WTC11 (cell line): ENCODE results near the gene IRS1.

Experiments used
- ATF3 ChIP-seq: sonication (generic); formaldehyde crosslinking; conservative IDR thresholded peaks from 2 replicates; pipeline ENCODE4 v1.8.1; 2022; ENCODE audit warnings: mild to moderate bottlenecking, missing genetic modification reagents
- CBFB ChIP-seq: sonication (generic); formaldehyde crosslinking; IDR thresholded peaks from 2 replicates; pipeline ENCODE4 v1.8.1; 2022; ENCODE audit warnings: mild to moderate bottlenecking, low read depth, missing genetic modification reagents
- CREB1 ChIP-seq: sonication (generic); formaldehyde crosslinking; IDR thresholded peaks from 2 replicates; pipeline ENCODE4 v1.8.0; 2023; ENCODE audit warnings: mild to moderate bottlenecking, missing genetic modification reagents
- FOXP1 ChIP-seq: sonication (generic); formaldehyde crosslinking; IDR thresholded peaks from 2 replicates; pipeline ENCODE4 v1.8.0; 2022; ENCODE audit warnings: missing genetic modification reagents, mild to moderate bottlenecking, moderate library complexity, borderline replicate concordance
- HMGXB4 ChIP-seq: sonication (generic); formaldehyde crosslinking; IDR thresholded peaks from 2 replicates; pipeline ENCODE4 v1.8.1; 2023; ENCODE audit warnings: mild to moderate bottlenecking, moderate library complexity, missing genetic modification reagents
- MAX ChIP-seq: sonication (generic); formaldehyde crosslinking; IDR thresholded peaks from 2 replicates; pipeline ENCODE4 v1.8.0; 2022; ENCODE audit warnings: mild to moderate bottlenecking, missing genetic modification reagents
- NR2C2 ChIP-seq: sonication (generic); formaldehyde crosslinking; IDR thresholded peaks from 2 replicates; pipeline ENCODE4 v1.8.0; 2022; ENCODE audit warnings: mild to moderate bottlenecking, missing genetic modification reagents
- SP1 ChIP-seq: sonication (generic); formaldehyde crosslinking; conservative IDR thresholded peaks from 2 replicates; pipeline ENCODE4 v1.8.1; 2022; ENCODE audit warnings: missing genetic modification reagents
- ZNF232 ChIP-seq: sonication (generic); formaldehyde crosslinking; IDR thresholded peaks from 2 replicates; pipeline ENCODE4 v1.8.0; 2022; ENCODE audit warnings: mild to moderate bottlenecking, missing genetic modification reagents
- ZNF671 ChIP-seq: fragments of 250-450 bp; sonication (Bioruptor Pico); IDR thresholded peaks from 2 replicates; pipeline ENCODE4 v1.8.0; 2021; ENCODE audit warnings: mild to moderate bottlenecking
- ZSCAN18 ChIP-seq: fragments of 250-450 bp; sonication (Bioruptor Pico); IDR thresholded peaks from 2 replicates; pipeline ENCODE4 v2.1.2; 2022; ENCODE audit warnings: mild to moderate bottlenecking, moderate library complexity
- TF ChIP-seq, protein P1 (sequence below): fragments of 200-600 bp; IDR thresholded peaks from 2 replicates; pipeline ENCODE4 v1.8.0; 2022; ENCODE audit warnings: antibody characterized with exemption
- TF ChIP-seq, protein P2 (sequence below): sonication (generic); formaldehyde crosslinking; IDR thresholded peaks from 2 replicates; pipeline ENCODE4 v1.8.0; 2023; ENCODE audit warnings: missing genetic modification reagents, mild to moderate bottlenecking, borderline replicate concordance
- TF ChIP-seq, protein P3 (sequence below): sonication (generic); formaldehyde crosslinking; IDR thresholded peaks from 2 replicates; pipeline ENCODE4 v1.8.0; 2022; ENCODE audit warnings: missing genetic modification reagents

DNA sequence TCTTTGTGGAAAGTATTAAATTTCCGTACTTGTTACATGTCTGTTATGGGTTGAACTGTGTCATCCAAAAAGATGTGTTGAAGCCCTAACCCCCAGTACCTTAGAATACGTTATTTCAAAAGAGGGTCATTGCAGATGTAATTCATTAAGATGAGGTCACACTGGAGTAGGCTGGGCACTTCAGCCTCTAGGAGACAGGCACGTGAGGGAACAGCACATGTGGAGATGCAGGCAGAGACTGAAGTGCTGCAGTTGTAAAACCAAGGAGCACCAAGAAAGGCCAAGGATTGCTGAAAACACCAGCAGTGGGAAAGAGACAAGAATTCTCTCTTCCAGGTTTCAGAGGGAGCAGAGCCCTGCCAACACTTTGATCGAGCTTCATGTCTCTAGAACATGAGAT lies 31.6 kb upstream of the IRS1 start:
- TF ChIP-seq, protein P1, sequence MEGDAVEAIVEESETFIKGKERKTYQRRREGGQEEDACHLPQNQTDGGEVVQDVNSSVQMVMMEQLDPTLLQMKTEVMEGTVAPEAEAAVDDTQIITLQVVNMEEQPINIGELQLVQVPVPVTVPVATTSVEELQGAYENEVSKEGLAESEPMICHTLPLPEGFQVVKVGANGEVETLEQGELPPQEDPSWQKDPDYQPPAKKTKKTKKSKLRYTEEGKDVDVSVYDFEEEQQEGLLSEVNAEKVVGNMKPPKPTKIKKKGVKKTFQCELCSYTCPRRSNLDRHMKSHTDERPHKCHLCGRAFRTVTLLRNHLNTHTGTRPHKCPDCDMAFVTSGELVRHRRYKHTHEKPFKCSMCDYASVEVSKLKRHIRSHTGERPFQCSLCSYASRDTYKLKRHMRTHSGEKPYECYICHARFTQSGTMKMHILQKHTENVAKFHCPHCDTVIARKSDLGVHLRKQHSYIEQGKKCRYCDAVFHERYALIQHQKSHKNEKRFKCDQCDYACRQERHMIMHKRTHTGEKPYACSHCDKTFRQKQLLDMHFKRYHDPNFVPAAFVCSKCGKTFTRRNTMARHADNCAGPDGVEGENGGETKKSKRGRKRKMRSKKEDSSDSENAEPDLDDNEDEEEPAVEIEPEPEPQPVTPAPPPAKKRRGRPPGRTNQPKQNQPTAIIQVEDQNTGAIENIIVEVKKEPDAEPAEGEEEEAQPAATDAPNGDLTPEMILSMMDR: no peak
- TF ChIP-seq MAX (no peak), CREB1 (CRISPR knock-in tag) (no peak), CBFB (CRISPR knock-in tag) (no peak), NR2C2 (CRISPR knock-in tag) (no peak), ZNF232 (CRISPR knock-in tag) (no peak), ZSCAN18 (CRISPR knock-in tag) (no peak), SP1 (CRISPR knock-in tag) (no peak), HMGXB4 (CRISPR knock-in tag) (no peak), ATF3 (CRISPR knock-in tag) (no peak), FOXP1 (CRISPR knock-in tag) (no peak), ZNF671 (no peak)
- TF ChIP-seq, protein P2, sequence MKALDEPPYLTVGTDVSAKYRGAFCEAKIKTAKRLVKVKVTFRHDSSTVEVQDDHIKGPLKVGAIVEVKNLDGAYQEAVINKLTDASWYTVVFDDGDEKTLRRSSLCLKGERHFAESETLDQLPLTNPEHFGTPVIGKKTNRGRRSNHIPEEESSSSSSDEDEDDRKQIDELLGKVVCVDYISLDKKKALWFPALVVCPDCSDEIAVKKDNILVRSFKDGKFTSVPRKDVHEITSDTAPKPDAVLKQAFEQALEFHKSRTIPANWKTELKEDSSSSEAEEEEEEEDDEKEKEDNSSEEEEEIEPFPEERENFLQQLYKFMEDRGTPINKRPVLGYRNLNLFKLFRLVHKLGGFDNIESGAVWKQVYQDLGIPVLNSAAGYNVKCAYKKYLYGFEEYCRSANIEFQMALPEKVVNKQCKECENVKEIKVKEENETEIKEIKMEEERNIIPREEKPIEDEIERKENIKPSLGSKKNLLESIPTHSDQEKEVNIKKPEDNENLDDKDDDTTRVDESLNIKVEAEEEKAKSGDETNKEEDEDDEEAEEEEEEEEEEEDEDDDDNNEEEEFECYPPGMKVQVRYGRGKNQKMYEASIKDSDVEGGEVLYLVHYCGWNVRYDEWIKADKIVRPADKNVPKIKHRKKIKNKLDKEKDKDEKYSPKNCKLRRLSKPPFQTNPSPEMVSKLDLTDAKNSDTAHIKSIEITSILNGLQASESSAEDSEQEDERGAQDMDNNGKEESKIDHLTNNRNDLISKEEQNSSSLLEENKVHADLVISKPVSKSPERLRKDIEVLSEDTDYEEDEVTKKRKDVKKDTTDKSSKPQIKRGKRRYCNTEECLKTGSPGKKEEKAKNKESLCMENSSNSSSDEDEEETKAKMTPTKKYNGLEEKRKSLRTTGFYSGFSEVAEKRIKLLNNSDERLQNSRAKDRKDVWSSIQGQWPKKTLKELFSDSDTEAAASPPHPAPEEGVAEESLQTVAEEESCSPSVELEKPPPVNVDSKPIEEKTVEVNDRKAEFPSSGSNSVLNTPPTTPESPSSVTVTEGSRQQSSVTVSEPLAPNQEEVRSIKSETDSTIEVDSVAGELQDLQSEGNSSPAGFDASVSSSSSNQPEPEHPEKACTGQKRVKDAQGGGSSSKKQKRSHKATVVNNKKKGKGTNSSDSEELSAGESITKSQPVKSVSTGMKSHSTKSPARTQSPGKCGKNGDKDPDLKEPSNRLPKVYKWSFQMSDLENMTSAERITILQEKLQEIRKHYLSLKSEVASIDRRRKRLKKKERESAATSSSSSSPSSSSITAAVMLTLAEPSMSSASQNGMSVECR: no peak
- TF ChIP-seq, protein P3, sequence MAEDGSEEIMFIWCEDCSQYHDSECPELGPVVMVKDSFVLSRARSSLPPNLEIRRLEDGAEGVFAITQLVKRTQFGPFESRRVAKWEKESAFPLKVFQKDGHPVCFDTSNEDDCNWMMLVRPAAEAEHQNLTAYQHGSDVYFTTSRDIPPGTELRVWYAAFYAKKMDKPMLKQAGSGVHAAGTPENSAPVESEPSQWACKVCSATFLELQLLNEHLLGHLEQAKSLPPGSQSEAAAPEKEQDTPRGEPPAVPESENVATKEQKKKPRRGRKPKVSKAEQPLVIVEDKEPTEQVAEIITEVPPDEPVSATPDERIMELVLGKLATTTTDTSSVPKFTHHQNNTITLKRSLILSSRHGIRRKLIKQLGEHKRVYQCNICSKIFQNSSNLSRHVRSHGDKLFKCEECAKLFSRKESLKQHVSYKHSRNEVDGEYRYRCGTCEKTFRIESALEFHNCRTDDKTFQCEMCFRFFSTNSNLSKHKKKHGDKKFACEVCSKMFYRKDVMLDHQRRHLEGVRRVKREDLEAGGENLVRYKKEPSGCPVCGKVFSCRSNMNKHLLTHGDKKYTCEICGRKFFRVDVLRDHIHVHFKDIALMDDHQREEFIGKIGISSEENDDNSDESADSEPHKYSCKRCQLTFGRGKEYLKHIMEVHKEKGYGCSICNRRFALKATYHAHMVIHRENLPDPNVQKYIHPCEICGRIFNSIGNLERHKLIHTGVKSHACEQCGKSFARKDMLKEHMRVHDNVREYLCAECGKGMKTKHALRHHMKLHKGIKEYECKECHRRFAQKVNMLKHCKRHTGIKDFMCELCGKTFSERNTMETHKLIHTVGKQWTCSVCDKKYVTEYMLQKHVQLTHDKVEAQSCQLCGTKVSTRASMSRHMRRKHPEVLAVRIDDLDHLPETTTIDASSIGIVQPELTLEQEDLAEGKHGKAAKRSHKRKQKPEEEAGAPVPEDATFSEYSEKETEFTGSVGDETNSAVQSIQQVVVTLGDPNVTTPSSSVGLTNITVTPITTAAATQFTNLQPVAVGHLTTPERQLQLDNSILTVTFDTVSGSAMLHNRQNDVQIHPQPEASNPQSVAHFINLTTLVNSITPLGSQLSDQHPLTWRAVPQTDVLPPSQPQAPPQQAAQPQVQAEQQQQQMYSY: no peak
